PFSK-1 (cell line): ENCODE data around the gene LRFN3.

Experiments
- FOXP2 ChIP-seq: optimal IDR thresholded peaks from 2 replicates; pipeline ENCODE3; 2011; ENCODE audit warnings: borderline replicate concordance, control low read depth, inconsistent platforms; ENCODE audit not compliant: insufficient read depth; ENCODE audit errors: extremely low read length, extremely low read depth
- POLR2AphosphoS5 ChIP-seq: IDR thresholded peaks from 2 replicates; pipeline ENCODE4 v1.6.1; 2012; ENCODE audit warnings: low read depth, mild to moderate bottlenecking, control low read depth, low read length, moderate library complexity
- SIN3A ChIP-seq: IDR thresholded peaks from 2 replicates; pipeline ENCODE4 v1.6.1; 2012; ENCODE audit warnings: mild to moderate bottlenecking, low read length, moderate library complexity, borderline replicate concordance; ENCODE audit not compliant: insufficient read depth
- TAF1 ChIP-seq: IDR thresholded peaks from 2 replicates; pipeline ENCODE4 v1.6.1; 2012; ENCODE audit warnings: low read length, control low read depth, borderline replicate concordance; ENCODE audit not compliant: insufficient read depth
- TF ChIP-seq, protein P1 (sequence below), 2 experiments: IDR thresholded peaks; 2 replicates each; pipeline versions ENCODE4 v1.6.1 to v1.8.0; 2011 to 2012; ENCODE audit warnings: low read depth in 2 of 2, low read length in 2 of 2, control low read depth in 1 of 2, inconsistent platforms in 1 of 2, mild to moderate bottlenecking in 1 of 2, moderate library complexity in 1 of 2; ENCODE audit not compliant: insufficient read depth in 1 of 2

LRFN3 gene

DNA sequence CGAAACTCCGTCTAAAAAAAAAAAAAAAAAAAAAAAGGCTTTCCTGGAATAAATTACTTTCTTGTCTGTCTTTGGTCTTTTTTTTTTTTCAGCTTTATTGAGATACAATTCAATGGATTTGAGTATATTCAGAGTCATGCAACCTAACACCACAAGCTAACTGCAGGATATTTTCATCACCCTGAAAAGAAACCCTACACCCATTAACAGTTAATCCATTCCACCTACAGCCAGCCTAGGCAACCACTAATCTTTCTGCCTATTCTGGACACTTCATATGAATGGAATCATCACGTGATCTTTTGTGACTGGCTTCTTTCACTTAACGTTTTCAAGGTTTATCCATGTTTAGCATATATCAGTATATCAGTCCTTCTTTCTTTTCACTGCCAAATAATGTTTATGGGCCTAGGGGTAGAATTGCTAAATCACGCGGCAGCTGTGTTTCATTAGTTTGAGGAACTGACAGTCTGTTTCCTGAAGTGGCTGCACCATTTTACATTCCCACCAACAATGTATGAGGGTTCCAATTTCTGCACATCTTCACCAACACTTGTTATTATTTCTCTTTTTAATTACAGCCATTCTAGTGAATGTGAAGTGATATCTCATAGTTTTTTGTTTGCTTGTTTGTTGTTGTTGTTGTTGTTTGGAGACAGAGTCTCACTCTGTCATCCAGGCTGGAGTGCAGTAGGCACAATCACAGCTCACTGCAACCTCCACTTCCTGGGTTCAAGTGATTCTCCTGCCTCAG, 19.9 kb downstream of the LRFN3 start:
- TF ChIP-seq, protein P1, sequence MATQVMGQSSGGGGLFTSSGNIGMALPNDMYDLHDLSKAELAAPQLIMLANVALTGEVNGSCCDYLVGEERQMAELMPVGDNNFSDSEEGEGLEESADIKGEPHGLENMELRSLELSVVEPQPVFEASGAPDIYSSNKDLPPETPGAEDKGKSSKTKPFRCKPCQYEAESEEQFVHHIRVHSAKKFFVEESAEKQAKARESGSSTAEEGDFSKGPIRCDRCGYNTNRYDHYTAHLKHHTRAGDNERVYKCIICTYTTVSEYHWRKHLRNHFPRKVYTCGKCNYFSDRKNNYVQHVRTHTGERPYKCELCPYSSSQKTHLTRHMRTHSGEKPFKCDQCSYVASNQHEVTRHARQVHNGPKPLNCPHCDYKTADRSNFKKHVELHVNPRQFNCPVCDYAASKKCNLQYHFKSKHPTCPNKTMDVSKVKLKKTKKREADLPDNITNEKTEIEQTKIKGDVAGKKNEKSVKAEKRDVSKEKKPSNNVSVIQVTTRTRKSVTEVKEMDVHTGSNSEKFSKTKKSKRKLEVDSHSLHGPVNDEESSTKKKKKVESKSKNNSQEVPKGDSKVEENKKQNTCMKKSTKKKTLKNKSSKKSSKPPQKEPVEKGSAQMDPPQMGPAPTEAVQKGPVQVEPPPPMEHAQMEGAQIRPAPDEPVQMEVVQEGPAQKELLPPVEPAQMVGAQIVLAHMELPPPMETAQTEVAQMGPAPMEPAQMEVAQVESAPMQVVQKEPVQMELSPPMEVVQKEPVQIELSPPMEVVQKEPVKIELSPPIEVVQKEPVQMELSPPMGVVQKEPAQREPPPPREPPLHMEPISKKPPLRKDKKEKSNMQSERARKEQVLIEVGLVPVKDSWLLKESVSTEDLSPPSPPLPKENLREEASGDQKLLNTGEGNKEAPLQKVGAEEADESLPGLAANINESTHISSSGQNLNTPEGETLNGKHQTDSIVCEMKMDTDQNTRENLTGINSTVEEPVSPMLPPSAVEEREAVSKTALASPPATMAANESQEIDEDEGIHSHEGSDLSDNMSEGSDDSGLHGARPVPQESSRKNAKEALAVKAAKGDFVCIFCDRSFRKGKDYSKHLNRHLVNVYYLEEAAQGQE (IDR thresholded peaks at IDR 0.05; ENCODE audit: insufficient read depth in 1 of 2, low read depth in 2 of 2, low read length in 2 of 2): no peak
- TF ChIP-seq TAF1: no peak
- TF ChIP-seq FOXP2: no peak
- TF ChIP-seq SIN3A: no peak
- TF ChIP-seq POLR2AphosphoS5: no peak

DNA sequence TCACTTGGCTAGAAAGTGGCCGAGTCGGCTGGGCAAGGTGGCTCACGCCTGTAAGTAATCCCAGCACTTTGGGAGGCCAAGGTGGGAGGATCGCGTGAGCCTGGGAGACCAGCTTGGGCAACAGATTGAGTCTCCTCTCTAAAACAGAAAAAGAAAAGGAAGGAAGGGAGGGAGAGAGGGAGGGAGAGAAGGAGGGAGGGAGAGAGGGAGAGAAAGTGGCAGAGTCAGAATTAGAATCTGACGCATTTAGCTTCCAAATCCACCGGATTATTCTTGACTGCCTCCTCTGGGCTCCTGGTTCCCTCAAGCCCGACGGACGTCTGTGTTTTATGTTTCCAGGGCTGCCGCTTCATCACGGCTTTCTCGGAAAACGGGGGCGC, 22.5 kb downstream of the LRFN3 start:
- TF ChIP-seq SIN3A: no peak
- no peak for TF ChIP-seq POLR2AphosphoS5
- TF ChIP-seq TAF1: no peak
- no peak for TF ChIP-seq FOXP2

DNA sequence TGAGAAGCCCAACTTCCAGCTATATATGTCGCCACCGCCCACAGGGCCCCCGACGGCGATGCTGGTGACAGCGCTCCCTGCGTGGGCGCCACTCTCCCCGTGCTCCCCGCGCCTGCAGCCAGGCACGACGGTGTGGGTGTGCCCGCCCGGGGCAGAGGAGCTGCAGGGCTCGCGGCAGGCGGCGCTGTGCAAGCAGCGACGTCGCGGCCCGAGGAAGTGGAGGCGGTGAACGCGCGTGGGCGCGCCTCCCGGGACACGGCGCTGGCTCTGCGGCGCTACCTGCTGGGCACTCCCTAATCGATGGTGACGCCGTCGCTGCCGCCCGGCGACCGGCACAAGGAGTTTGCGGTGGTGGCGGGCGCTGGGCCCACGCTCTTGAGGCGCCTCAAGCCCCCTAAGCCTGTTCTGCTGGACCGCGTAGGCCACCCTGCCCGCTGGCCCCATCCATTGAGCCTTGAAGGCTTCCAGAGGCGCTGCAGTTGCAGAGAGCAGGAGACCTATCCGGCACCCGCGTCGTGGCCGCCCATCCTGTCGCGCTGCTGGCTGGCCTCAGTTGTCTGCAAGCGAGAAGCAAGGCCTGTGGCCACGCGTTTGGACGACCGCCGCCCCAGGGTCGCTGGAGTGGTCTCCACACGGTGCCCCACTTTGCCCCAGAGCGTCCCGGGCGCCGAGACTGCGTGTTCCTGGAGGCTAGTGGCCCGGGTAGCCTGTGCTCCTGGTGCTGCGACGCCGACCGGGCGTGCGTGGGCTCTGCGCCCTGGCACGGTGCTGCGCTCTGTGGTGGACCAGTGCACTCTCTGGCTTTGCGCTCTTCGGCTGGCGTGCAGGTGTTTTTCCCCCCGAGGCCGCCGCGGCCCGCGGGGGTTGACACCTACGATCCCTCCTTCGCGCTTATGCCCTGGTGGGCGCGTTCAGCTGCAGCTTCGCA, 23.1 kb downstream of the LRFN3 start:
- TF ChIP-seq TAF1 (no peak), POLR2AphosphoS5 (no peak), SIN3A (no peak), FOXP2 (no peak)
- TF ChIP-seq, protein P1 (IDR thresholded peaks at IDR 0.05; ENCODE audit: insufficient read depth in 1 of 2, low read depth in 2 of 2, low read length in 2 of 2): no peak

DNA sequence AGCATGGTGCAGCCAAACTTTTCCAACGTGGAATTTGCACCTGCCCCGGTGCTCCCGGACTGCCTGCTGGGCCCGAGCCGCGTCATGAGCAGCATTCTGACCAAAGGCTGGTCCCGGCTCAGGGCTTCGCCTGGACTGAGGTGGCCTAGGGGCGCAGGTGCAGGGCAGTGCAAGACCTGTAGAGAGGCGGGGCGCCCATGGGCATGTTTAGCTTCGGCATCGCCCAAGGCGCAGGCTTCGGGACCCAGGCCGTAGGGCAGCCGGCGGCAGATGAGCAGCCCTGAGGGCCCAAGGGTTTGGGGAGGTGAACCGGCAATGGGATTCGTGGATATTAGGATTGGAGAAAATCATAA, 23.8 kb downstream of the LRFN3 start:
- TF ChIP-seq SIN3A (no peak), TAF1 (no peak), POLR2AphosphoS5 (no peak), FOXP2 (no peak)
- TF ChIP-seq, protein P1 (IDR thresholded peaks at IDR 0.05; ENCODE audit: insufficient read depth in 1 of 2, low read depth in 2 of 2, low read length in 2 of 2): no peak

DNA sequence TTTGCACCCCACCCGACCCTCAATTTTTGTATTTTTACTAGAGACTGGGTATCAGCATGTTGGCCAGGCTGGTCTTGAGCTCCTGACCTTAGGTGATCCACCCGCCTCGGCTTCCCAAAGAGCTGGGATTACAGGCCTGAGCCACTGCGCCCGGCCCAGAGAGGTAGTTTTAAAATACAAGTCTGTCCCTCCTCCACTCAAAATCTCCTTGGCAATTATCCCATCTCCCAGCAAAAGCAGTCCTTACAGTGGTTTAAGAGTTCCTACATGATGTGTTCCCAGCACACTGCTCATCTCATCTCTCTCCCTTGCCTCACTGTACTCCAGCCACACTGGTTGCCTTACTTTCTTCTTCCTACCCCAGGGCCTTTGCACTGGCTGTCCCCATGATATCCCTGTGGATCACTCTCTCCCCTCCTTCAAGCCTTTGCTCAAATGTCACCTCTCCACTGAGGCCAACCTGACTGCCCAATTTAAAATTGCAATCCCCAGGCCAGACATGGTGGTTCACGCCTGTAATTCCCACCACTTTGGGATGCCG, 24.3 kb downstream of the LRFN3 start:
- TF ChIP-seq POLR2AphosphoS5: no peak
- TF ChIP-seq, protein P1 (IDR thresholded peaks at IDR 0.05; ENCODE audit: insufficient read depth in 1 of 2, low read depth in 2 of 2, low read length in 2 of 2): no peak
- no peak for TF ChIP-seq FOXP2
- no peak for TF ChIP-seq TAF1
- no peak for TF ChIP-seq SIN3A
